CD4-positive, CD25-positive, alpha-beta regulatory T cell (primary cell): Measurements from ENCODE around the gene IQSEC3. TPM values are rescaled to one million over a fixed set of nuclear protein-coding genes. Genes with fewer than 3 reads are reported as not detected.

Experiments used
- ATAC-seq, 2 donors: fragments of 150-1000 bp; cut with Tn5 transposase; one replicate each; pipeline ENCODE4 v1.10.0; 2021; ENCODE audit warnings: low read depth in 2 of 2, moderate number of reproducible peaks in 2 of 2, moderate library complexity in 1 of 2
- DNase-seq, 3 donors: peaks; one replicate each; pipeline versions ENCODE4 v3.0.0 to v3.0.0-alpha.2; 2012 to 2022; ENCODE audit warnings: mixed read lengths in 1 of 3
- H3K27ac ChIP-seq: one replicate; pipeline ENCODE4 v1.7.0; 2013; ENCODE audit warnings: mild to moderate bottlenecking, low read length; ENCODE audit not compliant: insufficient read depth, poor library complexity, severe bottlenecking
- H3K27me3 ChIP-seq: one replicate; pipeline ENCODE4 v1.7.0; 2013; ENCODE audit warnings: low read length; ENCODE audit not compliant: control insufficient read depth, insufficient read depth
- H3K36me3 ChIP-seq: one replicate; pipeline ENCODE4 v1.7.0; 2013; ENCODE audit warnings: mild to moderate bottlenecking, low read length, moderate library complexity; ENCODE audit not compliant: control insufficient read depth, insufficient read depth
- H3K4me1 ChIP-seq: 2 replicates; pipeline ENCODE4 v1.7.0; 2013; ENCODE audit warnings: mild to moderate bottlenecking, low read length; ENCODE audit not compliant: insufficient read depth, control insufficient read depth, poor library complexity, severe bottlenecking
- H3K4me3 ChIP-seq: one replicate; pipeline ENCODE4 v1.7.0; 2013; ENCODE audit warnings: low read depth, mild to moderate bottlenecking, low read length, moderate library complexity
- H3K9me3 ChIP-seq, 2 experiments: 1 replicate in 1 of 2; 2 replicates in 1 of 2; pipeline ENCODE4 v1.7.0; 2013; ENCODE audit warnings: low read length in 2 of 2, mild to moderate bottlenecking in 1 of 2, moderate library complexity in 1 of 2; ENCODE audit not compliant: control insufficient read depth in 2 of 2
- H3K27ac Mint-ChIP-seq, 3 donors: one replicate each; pipeline ENCODE4 v1.8.0; 2020 to 2022; ENCODE audit warnings: mild to moderate bottlenecking in 3 of 3, mixed read lengths in 3 of 3, moderate library complexity in 2 of 3
- H3K27me3 Mint-ChIP-seq: one replicate; pipeline ENCODE4 v1.8.0; 2022; ENCODE audit warnings: mild to moderate bottlenecking, mixed read lengths
- H3K36me3 Mint-ChIP-seq: one replicate; pipeline ENCODE4 v1.8.0; 2020; ENCODE audit warnings: mixed read lengths
- H3K4me1 Mint-ChIP-seq, 4 donors: one replicate each; pipeline ENCODE4 v1.8.0; 2020 to 2022; ENCODE audit warnings: mixed read lengths in 4 of 4, mild to moderate bottlenecking in 1 of 4
- H3K4me3 Mint-ChIP-seq, 4 donors: one replicate each; pipeline ENCODE4 v1.8.0; 2020 to 2022; ENCODE audit warnings: mild to moderate bottlenecking in 4 of 4, mixed read lengths in 4 of 4, moderate library complexity in 3 of 4
- H3K9me3 Mint-ChIP-seq, 7 donors: one replicate each; pipeline ENCODE4 v1.8.0; 2020 to 2022; ENCODE audit warnings: mixed read lengths in 7 of 7, mild to moderate bottlenecking in 3 of 7, moderate library complexity in 2 of 7
- polyA plus RNA-seq, 4 donors: library from polyadenylated mRNA; unstranded; fragments of 300-500 nt; fragmentation: Illumina TruSeq; gene quantifications; one replicate each; pipeline ENCODE4 v1.2.3, GENCODE V29; 2021
- total RNA-seq: library from RNA; stranded (reverse); gene quantifications from one replicate; pipeline ENCODE4 v1.2.3, GENCODE V29; 2022

Gene IQSEC3
- total and polyA plus RNA-seq, 5 donors from 2014 or later: 0.05 to 0.15 TPM; not detected in 3

DNA sequence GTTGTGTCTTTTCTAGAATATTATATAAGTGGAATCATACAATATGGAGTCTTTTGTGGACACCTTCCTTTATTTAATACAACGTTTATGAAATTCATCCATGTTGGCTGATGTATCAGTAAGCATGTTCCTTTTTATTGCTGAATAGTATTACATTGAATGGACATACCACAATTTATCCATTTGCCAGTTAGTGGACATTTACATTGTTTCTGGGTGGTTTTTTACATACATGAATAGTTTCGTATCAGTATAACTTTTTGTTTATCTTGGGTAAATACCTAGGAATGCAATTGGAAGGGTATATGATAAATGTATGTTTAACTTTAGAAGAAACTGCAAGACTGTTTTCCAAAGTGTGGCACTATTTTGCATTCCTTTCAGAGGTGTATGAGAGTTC lies 23.1 kb downstream of the IQSEC3 start:
- no peak for ATAC-seq
- peaks cover 6% of the 10 kb centered on the region for H3K27me3 Mint-ChIP-seq

DNA sequence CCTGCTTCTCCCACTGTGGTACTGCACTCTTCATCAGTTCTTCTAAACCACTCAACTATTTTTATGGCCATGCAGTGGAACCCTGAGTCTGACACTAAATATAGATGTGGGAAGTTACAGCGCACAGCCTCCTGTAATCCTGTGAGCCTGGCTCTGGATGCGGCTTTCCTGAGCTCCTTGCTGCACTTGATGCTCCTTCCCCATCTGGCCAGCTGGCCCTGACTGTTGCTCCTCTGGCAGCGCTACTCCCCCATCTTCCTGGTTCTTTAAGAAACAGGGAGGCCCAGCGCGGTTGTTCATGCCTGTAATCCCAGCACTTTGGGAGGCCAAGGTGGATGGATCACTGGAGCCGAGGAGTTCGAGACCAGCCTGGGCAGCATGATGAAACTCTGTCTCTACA lies 24.6 kb downstream of the IQSEC3 start:
- no peak overlapping the region for H3K4me3 Mint-ChIP-seq
- no peak for DNase-seq
- no peak overlapping the region for H3K27ac Mint-ChIP-seq
- no peaks in the 10 kb centered on the region for H3K36me3 Mint-ChIP-seq
- Histone ChIP-seq H3K27ac (no peak overlapping the region), H3K4me3 (no peak overlapping the region), H3K27me3 (no peaks in the 10 kb centered on the region), H3K9me3 (no peaks in the 10 kb centered on the region), H3K36me3 (no peaks in the 10 kb centered on the region), H3K4me1 (no peaks in the 10 kb centered on the region)
- peaks cover 6% of the 10 kb centered on the region for H3K27me3 Mint-ChIP-seq
- no peak for ATAC-seq
- H3K4me1 Mint-ChIP-seq: no peaks in the 10 kb centered on the region
- H3K9me3 Mint-ChIP-seq: peaks cover 0 to 12% (median 6%) of the 10 kb centered on the region in 7 donors

More for the DNA sequence above, 23.1 kb downstream of the IQSEC3 start:
- H3K27me3 ChIP-seq: peaks cover 3% of the 10 kb centered on the region
- no peaks in the 10 kb centered on the region for H3K9me3 ChIP-seq
- Mint-ChIP-seq H3K9me3 (peaks cover 0 to 12% (median 5%) of the 10 kb centered on the region in 7 donors), H3K4me1 (no peaks in the 10 kb centered on the region), H3K27ac (no peak overlapping the region), H3K36me3 (no peaks in the 10 kb centered on the region), H3K4me3 (no peak overlapping the region)
- DNase-seq: no peak
- H3K4me3 ChIP-seq: no peak overlapping the region
- H3K36me3 ChIP-seq: no peaks in the 10 kb centered on the region
- no peaks in the 10 kb centered on the region for H3K4me1 ChIP-seq
- no peak overlapping the region for H3K27ac ChIP-seq

DNA sequence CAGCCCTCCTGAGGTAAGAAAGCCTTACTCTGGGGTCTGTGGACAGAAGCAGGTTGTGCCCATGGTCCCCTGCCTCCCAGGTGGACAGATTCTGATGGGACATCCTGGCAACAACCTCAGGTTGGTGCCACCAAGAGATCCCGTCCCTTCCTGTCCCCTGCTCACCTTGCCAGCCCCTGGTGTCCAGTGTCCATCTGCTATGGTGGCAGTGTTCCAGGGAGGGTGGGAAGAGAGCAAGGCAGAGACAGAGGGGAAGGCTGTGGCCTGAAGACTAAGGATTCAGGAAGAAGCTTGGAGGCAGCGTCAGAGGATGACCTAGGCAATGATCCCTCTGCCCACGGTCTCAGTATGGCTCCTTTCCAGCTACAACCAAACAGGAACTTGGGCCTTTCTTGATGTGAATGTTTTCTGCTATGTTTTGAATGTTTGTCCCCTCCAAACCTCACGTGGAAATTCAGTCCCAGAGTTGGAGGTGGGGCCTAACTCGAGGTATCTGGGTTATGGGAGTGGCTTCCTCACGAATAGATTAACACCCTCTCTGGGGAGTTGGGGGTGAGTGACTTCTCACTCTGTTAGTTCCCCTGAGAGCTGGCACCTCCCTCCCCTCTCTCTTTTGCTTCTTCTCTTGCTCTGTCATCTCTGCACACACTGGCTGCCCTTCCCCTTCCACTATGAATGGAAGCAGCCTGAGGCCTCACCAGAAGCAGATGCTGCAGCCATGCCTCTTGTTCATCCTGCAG lies 26.9 kb downstream of the IQSEC3 start:
- peaks cover 0 to 12% (median 6%) of the 10 kb centered on the region in 7 donors for H3K9me3 Mint-ChIP-seq
- Histone ChIP-seq H3K36me3 (no peaks in the 10 kb centered on the region), H3K27ac (no peak overlapping the region), H3K4me3 (no peak overlapping the region), H3K4me1 (no peaks in the 10 kb centered on the region), H3K27me3 (no peaks in the 10 kb centered on the region), H3K9me3 (no peaks in the 10 kb centered on the region)
- no peak for ATAC-seq
- H3K27me3 Mint-ChIP-seq: peaks cover 6% of the 10 kb centered on the region
- no peaks in the 10 kb centered on the region for H3K36me3 Mint-ChIP-seq
- no peaks in the 10 kb centered on the region for H3K4me1 Mint-ChIP-seq
- no peak overlapping the region for H3K27ac Mint-ChIP-seq
- H3K4me3 Mint-ChIP-seq: no peak overlapping the region
- DNase-seq: no peak

DNA sequence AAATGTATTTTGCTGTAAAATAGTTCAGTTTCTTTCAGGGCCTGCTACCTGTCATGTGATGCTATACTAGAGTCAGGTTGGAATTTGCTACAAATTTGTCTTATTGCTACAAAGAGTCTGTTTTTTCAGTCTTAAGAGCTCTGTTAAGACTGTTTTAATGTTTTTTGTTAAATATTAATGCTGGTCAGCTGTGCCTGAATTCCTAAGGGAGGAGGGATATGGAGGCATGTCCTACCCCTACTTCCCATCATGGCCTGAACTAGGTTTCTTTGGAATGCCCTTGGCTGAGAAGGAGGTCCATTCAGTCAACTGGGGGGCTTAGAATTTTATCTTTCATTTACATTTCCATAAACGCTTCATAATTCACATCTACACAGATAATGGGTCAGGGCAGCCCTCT lies 30.0 kb downstream of the IQSEC3 start:
- Mint-ChIP-seq H3K27ac (no peak overlapping the region), H3K4me3 (no peak overlapping the region), H3K4me1 (no peaks in the 10 kb centered on the region), H3K9me3 (peaks cover 0 to 7% (median 0%) of the 10 kb centered on the region in 7 donors), H3K27me3 (no peaks in the 10 kb centered on the region), H3K36me3 (no peaks in the 10 kb centered on the region)
- H3K27ac ChIP-seq: no peak overlapping the region
- H3K4me3 ChIP-seq: no peak overlapping the region
- no peak for DNase-seq
- no peaks in the 10 kb centered on the region for H3K27me3 ChIP-seq
- H3K36me3 ChIP-seq: no peaks in the 10 kb centered on the region
- ATAC-seq: no peak
- H3K4me1 ChIP-seq: no peaks in the 10 kb centered on the region
- no peaks in the 10 kb centered on the region for H3K9me3 ChIP-seq

DNA sequence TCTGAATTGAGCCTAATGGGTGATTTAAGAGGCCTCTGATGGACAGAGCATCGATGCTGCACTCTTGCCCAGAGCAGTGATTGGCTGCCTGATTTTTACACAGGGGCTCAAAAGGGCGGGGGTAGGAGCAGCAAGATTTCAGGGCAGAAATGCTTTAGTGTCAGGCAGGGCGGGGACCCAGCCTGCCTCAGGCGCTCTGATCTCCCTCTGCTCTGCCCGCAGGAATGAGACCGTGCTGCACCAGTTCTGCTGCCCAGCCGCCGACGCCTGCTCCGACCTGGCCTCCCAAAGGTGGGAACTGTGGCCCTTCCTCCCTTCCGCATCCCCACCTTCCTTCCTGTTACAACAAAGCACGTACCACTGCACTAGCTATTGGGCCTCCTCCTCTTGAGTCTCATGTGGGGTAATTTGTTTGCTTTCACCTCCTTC lies 32.4 kb downstream of the IQSEC3 start:
- ATAC-seq (no peak), DNase-seq (no peak)
- H3K27me3 Mint-ChIP-seq: no peaks in the 10 kb centered on the region
- no peak overlapping the region for H3K4me3 Mint-ChIP-seq
- Histone ChIP-seq H3K4me1 (peaks cover under 1% of the 10 kb centered on the region), H3K27ac (no peak overlapping the region), H3K4me3 (no peak overlapping the region), H3K36me3 (no peaks in the 10 kb centered on the region), H3K27me3 (no peaks in the 10 kb centered on the region), H3K9me3 (no peaks in the 10 kb centered on the region)
- H3K4me1 Mint-ChIP-seq: peaks cover 0 to 2% (median 0%) of the 10 kb centered on the region in 4 donors
- no peak overlapping the region for H3K27ac Mint-ChIP-seq
- peaks cover 0 to 5% (median 0%) of the 10 kb centered on the region in 7 donors for H3K9me3 Mint-ChIP-seq
- H3K36me3 Mint-ChIP-seq: no peaks in the 10 kb centered on the region

DNA sequence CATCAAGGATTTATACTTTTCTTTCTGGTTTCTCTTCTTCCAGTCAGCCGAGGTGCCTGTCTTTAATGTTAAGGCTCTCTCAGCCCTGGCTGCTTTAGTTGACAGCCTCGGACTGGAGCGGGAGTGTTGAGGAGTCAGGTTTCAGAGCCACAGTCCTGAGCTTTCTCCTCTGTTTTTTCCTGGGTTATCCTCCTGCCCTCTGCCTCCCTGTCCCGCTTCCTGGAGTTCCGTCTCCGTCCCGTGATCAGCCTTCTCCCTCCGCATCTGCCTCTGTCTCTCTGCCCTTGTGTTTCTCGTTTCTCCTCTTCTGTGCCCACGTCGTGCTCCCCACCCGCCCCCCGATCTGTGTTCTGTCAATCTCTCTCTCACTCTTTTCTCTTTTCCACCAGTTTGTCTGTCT lies 33.0 kb downstream of the IQSEC3 start:
- Histone ChIP-seq H3K27me3 (no peaks in the 10 kb centered on the region), H3K9me3 (no peaks in the 10 kb centered on the region), H3K4me3 (no peak overlapping the region), H3K27ac (no peak overlapping the region), H3K4me1 (peaks cover 7% of the 10 kb centered on the region), H3K36me3 (no peaks in the 10 kb centered on the region)
- ATAC-seq (no peak), DNase-seq (no peak)
- Mint-ChIP-seq H3K4me3 (no peak overlapping the region), H3K27ac (no peak overlapping the region), H3K27me3 (no peaks in the 10 kb centered on the region), H3K4me1 (peaks cover 0 to 5% (median 0%) of the 10 kb centered on the region in 4 donors), H3K9me3 (peaks cover 0 to 5% (median 0%) of the 10 kb centered on the region in 7 donors), H3K36me3 (no peaks in the 10 kb centered on the region)

DNA sequence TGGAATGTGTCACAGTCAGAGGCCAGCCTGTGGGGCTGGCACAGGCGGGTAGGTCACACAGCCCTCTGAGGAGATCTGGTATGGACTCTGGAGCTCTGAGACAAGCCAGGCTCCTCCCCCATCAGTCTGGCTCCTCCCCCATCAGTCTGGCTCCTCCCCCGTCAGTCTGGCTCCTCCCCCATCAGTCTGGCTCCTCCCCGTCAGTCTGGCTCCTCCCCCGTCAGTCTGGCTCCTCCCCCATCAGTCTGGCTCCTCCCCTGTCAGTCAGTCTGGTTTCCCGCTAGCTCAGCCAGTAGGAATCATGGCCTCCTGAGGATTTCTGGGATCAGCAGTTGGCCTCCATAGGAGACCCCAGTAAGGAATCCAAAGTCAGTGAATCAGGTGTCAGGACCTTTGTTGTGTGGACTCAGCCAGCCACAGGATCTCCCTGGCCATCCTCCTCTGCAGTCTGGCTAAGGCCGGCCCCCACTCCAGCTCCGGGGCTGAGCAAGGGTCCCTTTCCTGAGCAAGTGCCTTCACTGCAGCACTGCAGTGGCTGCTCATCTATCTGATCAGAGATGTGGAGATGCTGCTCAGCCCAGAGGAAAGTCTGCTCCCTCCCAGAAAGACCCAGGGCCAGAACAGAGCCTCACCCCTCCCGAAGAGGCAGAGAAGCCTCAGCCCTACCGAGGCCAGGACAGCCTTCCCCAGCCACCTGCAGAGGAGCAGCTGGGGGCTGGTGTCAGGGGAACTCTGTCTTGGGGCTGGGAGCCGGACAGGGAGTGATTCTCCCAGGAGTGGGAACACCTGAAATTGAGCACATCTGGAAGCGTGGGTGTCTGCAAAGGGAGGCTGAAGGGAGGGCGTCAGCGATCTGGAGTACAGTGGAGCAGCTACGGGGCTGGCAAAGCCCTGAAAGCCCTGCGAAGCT lies 35.7 kb downstream of the IQSEC3 start:
- Histone ChIP-seq H3K36me3 (no peaks in the 10 kb centered on the region), H3K9me3 (no peaks in the 10 kb centered on the region), H3K4me3 (no peak overlapping the region), H3K27ac (no peak overlapping the region), H3K4me1 (peaks cover 7% of the 10 kb centered on the region), H3K27me3 (no peaks in the 10 kb centered on the region)
- Mint-ChIP-seq H3K36me3 (no peaks in the 10 kb centered on the region), H3K9me3 (no peaks in the 10 kb centered on the region), H3K4me1 (peaks cover 0 to 9% (median 2%) of the 10 kb centered on the region in 4 donors), H3K4me3 (no peak overlapping the region), H3K27me3 (no peaks in the 10 kb centered on the region), H3K27ac (no peak overlapping the region)
- DNase-seq (no peak), ATAC-seq (no peak)
